HG02763 (cell line): ENCODE results near the gene ZNHIT6.

ENCODE experiments used
- ATAC-seq: cut with Tn5 transposase; IDR thresholded peaks from one replicate; pipeline ENCODE4 v1.9.1; 2021; ENCODE audit warnings: mild to moderate bottlenecking, moderate library complexity; ENCODE audit not compliant: unreplicated experiment

The ZNHIT6 gene

GRCh38 chr1:85623061-85623471, 85.2 kb downstream of the ZNHIT6 start:
- ATAC-seq, result no peak

- ATAC-seq, result no peak
These were observed 86.8 kb downstream of the ZNHIT6 start for GRCh38 chr1:85621430-85621829.

GRCh38 chr1:85617633-85618100, 90.6 kb downstream of the ZNHIT6 start:
- no peak for ATAC-seq

- ATAC-seq, result no peak
These were observed 91.5 kb downstream of the ZNHIT6 start for GRCh38 chr1:85616736-85617135.

GRCh38 chr1:85616364-85616705, 91.9 kb downstream of the ZNHIT6 start:
- no peak for ATAC-seq

GRCh38 chr1:85615586-85616363, 92.5 kb downstream of the ZNHIT6 start:
- no peak for ATAC-seq

GRCh38 chr1:85612704-85613361, 95.4 kb downstream of the ZNHIT6 start:
- no peak for ATAC-seq

- ATAC-seq, result no peak
These were observed 96.4 kb downstream of the ZNHIT6 start for GRCh38 chr1:85611856-85612255.

- no peak for ATAC-seq
These were observed 96.8 kb downstream of the ZNHIT6 start for GRCh38 chr1:85611425-85611824.

- no peak for ATAC-seq
These were observed 98.3 kb downstream of the ZNHIT6 start for GRCh38 chr1:85609976-85610375.

GRCh38 chr1:85608851-85609250, 99.4 kb downstream of the ZNHIT6 start:
- no peak for ATAC-seq

GRCh38 chr1:85607921-85608265, 100.3 kb downstream of the ZNHIT6 start:
- ATAC-seq, result no peak

- no peak for ATAC-seq
These were observed 100.9 kb downstream of the ZNHIT6 start for GRCh38 chr1:85607126-85607920.

- no peak for ATAC-seq
These were observed 101.8 kb downstream of the ZNHIT6 start for GRCh38 chr1:85606414-85606800.

- no peak for ATAC-seq
These were observed 102.5 kb downstream of the ZNHIT6 start for GRCh38 chr1:85605484-85606413.

GRCh38 chr1:85604298-85604997, 103.8 kb downstream of the ZNHIT6 start:
- no peak for ATAC-seq

GRCh38 chr1:85603086-85603880, 105.0 kb downstream of the ZNHIT6 start:
- no peak for ATAC-seq

GRCh38 chr1:85602571-85602970, 105.7 kb downstream of the ZNHIT6 start:
- no peak for ATAC-seq

- no peak for ATAC-seq
These were observed 106.3 kb downstream of the ZNHIT6 start for GRCh38 chr1:85601901-85602300.
